ENCODE results near the gene HAUS1.

DNA sequence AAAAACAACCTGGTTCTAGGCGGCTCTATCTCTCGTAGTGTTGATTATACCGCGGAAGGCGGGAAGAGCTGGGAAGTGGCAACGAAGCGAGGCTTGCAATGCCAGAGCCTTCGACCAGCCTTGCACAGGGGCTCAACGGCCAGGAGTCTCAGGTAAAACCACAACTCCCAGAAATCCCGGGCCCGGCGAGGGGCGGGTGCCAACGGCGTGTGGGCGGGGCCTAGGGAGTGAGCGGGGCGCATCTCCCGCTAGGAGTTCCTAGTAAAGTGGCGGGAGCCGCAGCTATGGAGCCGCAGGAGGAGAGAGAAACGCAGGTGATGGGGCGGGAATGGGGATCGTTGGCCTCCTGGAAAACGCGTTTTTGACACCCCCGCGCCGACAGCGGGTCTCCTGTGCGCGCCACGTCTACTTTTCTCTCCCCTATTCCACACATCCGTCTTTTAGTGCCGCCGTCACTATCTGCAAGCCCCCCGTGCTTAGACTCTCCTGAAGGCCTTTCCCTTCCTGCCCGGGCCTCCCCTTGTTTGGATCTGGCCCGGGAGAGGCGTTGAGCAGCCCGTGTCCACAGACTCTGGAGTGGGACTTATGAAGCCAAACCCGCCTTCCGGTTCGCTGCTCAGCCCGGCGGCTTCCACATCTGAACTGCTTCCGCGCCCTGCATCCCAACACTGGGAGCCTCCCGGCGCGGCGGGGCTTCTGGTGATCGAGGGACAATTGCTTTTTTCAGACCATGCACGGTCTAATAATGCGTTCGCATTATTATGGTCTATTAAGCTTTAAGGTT, at the start of gene HAUS1:
- TF ChIP-seq POLR2A (IDR thresholded peaks at IDR 0.05; ENCODE audit: low read depth, low read length) (peak; percentile 18; the same call in 1 of the 2 replicates), POLR2AphosphoS5 (IDR thresholded peaks at IDR 0.05; ENCODE audit: low read depth, low read length) (no peak), PAX5 (IDR thresholded peaks at IDR 0.05; ENCODE audit: insufficient read depth, low read length, severe bottlenecking) (no peak), POU2F2 (IDR thresholded peaks at IDR 0.05; ENCODE audit: low read depth, low read length) (no peak)

Measured in GM12891 (cell line).